Activated T-cell treated with anti-CD3 and anti-CD28 coated beads for 24 hours (primary cell): ENCODE results near the gene RHOBTB3.

Source experiments
- DNase-seq: peaks from one replicate; pipeline ENCODE4 v3.0.0-alpha.2; 2020; ENCODE audit warnings: low read depth

The RHOBTB3 gene

GRCh38 chr5:95763941-95764340 is 32.8 kb downstream of the RHOBTB3 start:
- no peak for DNase-seq

GRCh38 chr5:95768731-95769130 is 37.6 kb downstream of the RHOBTB3 start:
- DNase-seq: no peak

- no peak for DNase-seq
Measured at GRCh38 chr5:95770830-95771708, 39.9 kb downstream of the RHOBTB3 start.

GRCh38 chr5:95771892-95772291 is 40.8 kb downstream of the RHOBTB3 start:
- DNase-seq: no peak

- no peak for DNase-seq
Measured at GRCh38 chr5:95773335-95774059, 42.4 kb downstream of the RHOBTB3 start.

GRCh38 chr5:95777441-95777840 is 46.3 kb downstream of the RHOBTB3 start:
- DNase-seq: no peak

- no peak for DNase-seq
Measured at GRCh38 chr5:95778713-95779436, 47.7 kb downstream of the RHOBTB3 start.

GRCh38 chr5:95779611-95780010 is 48.5 kb downstream of the RHOBTB3 start:
- no peak for DNase-seq

GRCh38 chr5:95780597-95780996 is 49.5 kb downstream of the RHOBTB3 start:
- DNase-seq: no peak

- DNase-seq: peak; percentile 60
Measured at GRCh38 chr5:95781101-95781583, 50.0 kb downstream of the RHOBTB3 start.

- no peak for DNase-seq
Measured at GRCh38 chr5:95782181-95782580, 51.0 kb downstream of the RHOBTB3 start.

- no peak for DNase-seq
Measured at GRCh38 chr5:95783661-95784060, 52.5 kb downstream of the RHOBTB3 start.

GRCh38 chr5:95784514-95785302 is 53.6 kb downstream of the RHOBTB3 start:
- DNase-seq: no peak

GRCh38 chr5:95786821-95787418 is 55.8 kb downstream of the RHOBTB3 start:
- no peak for DNase-seq

- DNase-seq: no peak
Measured at GRCh38 chr5:95788493-95788892, 57.4 kb downstream of the RHOBTB3 start.

- no peak for DNase-seq
Measured at GRCh38 chr5:95791751-95792150, 60.6 kb downstream of the RHOBTB3 start.

- no peak for DNase-seq
Measured at GRCh38 chr5:95794070-95794516, 63.0 kb downstream of the RHOBTB3 start.

- DNase-seq: no peak
Measured at GRCh38 chr5:95797301-95797700, 66.2 kb downstream of the RHOBTB3 start.

GRCh38 chr5:95798048-95798447 is 66.9 kb downstream of the RHOBTB3 start:
- DNase-seq: no peak

- DNase-seq: no peak
Measured at GRCh38 chr5:95798545-95798944, 67.4 kb downstream of the RHOBTB3 start.

GRCh38 chr5:95799191-95799835 is 68.2 kb downstream of the RHOBTB3 start:
- DNase-seq: no peak
